Esophagus muscularis mucosa (tissue), 4 donors: ENCODE data around the gene CNPY4.

ENCODE experiments used
- CTCF ChIP-seq, 3 experiments: fragments of 200-600 bp in 2 of 3; fragments of 450-650 bp in 1 of 3; sonication (generic) in 2 of 3; IDR thresholded peaks; one replicate each; pipeline ENCODE4 v1.5.1; 2017 to 2019; ENCODE audit warnings: antibody characterized with exemption in 3 of 3, mild to moderate bottlenecking in 2 of 3, moderate library complexity in 1 of 3
- EP300 ChIP-seq: sonication (generic); formaldehyde crosslinking; IDR thresholded peaks from one replicate; pipeline ENCODE4 v1.6.1; 2017; ENCODE audit warnings: antibody characterized with exemption
- POLR2A ChIP-seq: fragments of 450-650 bp; IDR thresholded peaks from one replicate; pipeline ENCODE4 v1.6.1; 2017; ENCODE audit warnings: antibody characterized with exemption, moderate library complexity, mild to moderate bottlenecking, low read depth
- POLR2AphosphoS5 ChIP-seq, 2 donors: sonication (generic); formaldehyde crosslinking; IDR thresholded peaks; one replicate each; pipeline ENCODE4 v1.6.1; 2017; ENCODE audit warnings: antibody characterized with exemption in 2 of 2

DNA sequence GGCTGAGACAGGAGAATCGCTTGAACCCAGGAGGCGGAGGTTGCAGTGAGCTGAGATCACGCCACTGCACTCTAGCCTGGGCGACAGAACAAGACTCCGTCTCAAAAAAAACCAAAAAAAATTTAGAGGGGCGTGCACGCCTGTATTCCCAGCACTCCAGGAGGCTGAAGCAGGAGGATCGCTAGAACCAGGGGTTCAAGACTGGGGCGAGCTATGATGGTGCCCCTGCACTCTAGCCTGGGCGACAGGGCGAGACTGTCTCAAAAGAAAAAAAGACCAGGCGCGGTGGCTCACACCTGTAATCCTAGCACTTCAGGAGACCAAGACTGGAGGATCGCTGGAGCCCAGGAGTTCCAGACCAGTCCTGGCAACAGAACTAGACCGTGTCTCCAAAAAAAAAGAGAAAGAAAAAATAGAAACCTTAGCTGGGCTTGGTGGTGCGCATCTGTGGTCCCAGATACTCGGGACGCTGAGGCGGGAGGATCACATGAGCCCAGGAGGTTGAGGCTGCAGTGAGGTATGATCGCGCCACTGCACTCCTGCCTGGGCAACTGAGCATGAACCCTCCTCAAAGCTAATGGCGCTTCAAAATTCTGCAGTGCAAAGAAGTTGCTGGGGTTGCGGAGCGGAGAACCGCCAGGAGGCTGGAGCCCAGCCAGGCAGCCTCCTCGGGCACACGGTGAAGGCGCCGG, 7.0 kb downstream of the CNPY4 start:
- no peak for TF ChIP-seq POLR2A
- TF ChIP-seq POLR2AphosphoS5 (IDR thresholded peaks at IDR 0.05) = no peak
- TF ChIP-seq CTCF (IDR thresholded peaks at IDR 0.05) = no peak
- TF ChIP-seq EP300 = no peak
